K562 (cell line): ENCODE measurements around the gene HDAC7. TPM values are rescaled to one million over a fixed set of nuclear protein-coding genes. Genes with fewer than 3 reads are reported as not detected.

Experiments used
- ATAC-seq: fragments of 200-7000 bp; cut with Tn5 transposase; 3 replicates; pipeline ENCODE4 v1.9.1; 2020; ENCODE audit warnings: moderate library complexity
- BruUV-seq: library from RNA; stranded (reverse); fragments of 400-500 nt; replicated peaks from 2 replicates; lab custom pipeline; 2021; lab: Mats Ljungman, UMichigan
- CTCF ChIA-PET: fragments of 300-600 bp; formaldehyde crosslinking; extraction: SDS; loops from one replicate; lab custom pipeline; 2021; ENCODE audit warnings: low intra/inter-chr PET ratio; lab: Yijun Ruan, JAX
- POLR2A ChIA-PET: fragments of 300-600, 350-650 bp; sonication (Branson Sonifier 250); formaldehyde crosslinking; extraction: SDS; loops from one replicate; lab custom pipeline; 2021; ENCODE audit warnings: antibody characterized with exemption, inconsistent platforms; lab: Yijun Ruan, JAX
- DNase-seq, 4 experiments: peaks; one replicate each; pipeline versions ENCODE4 v3.0.0 to v3.0.0-alpha.2; 2011 to 2018; ENCODE audit warnings: low spot score in 3 of 4, mixed read lengths in 3 of 4; ENCODE audit errors: extremely low read depth in 1 of 4
- FAIRE-seq: peaks from 2 replicates; lab custom pipeline; 2011; peaks lifted over from hg19 to GRCh38; lab: Jason Lieb, UNC
- H2AFZ ChIP-seq: 2 replicates; pipeline ENCODE4 v1.6.0; 2011; ENCODE audit warnings: low read depth, low read length, control low read depth, inconsistent platforms
- H3K27ac ChIP-seq: fragments of 200-600 bp; 3 replicates; pipeline ENCODE4 v1.8.0; 2011; ENCODE audit warnings: low read depth, mild to moderate bottlenecking, control low read depth, inconsistent platforms, low read length, moderate library complexity, mixed read lengths; ENCODE audit errors: extremely low read depth
- H3K27me3 ChIP-seq, 2 experiments: fragments of 300-600 bp in 1 of 2; 2 replicates in 1 of 2; 3 replicates in 1 of 2; pipeline versions ENCODE4 v1.6.0 to v1.8.0; 2011; ENCODE audit warnings: inconsistent platforms in 2 of 2, low read length in 2 of 2, mild to moderate bottlenecking in 1 of 2, mixed read lengths in 1 of 2, moderate library complexity in 1 of 2; ENCODE audit not compliant: control insufficient read depth in 2 of 2, insufficient read depth in 2 of 2
- H3K36me3 ChIP-seq: fragments of 300-600 bp; 3 replicates; pipeline ENCODE4 v1.8.0; 2011; ENCODE audit warnings: mild to moderate bottlenecking, low read length, inconsistent platforms; ENCODE audit not compliant: control insufficient read depth, insufficient read depth
- H3K4me1 ChIP-seq, 2 experiments: fragments of 200-600 bp in 1 of 2; replicated peaks in 1 of 2; 2 replicates in 1 of 2; 3 replicates in 1 of 2; pipeline versions ENCODE4 v1.5.1 to v1.8.0; 2011; ENCODE audit warnings: inconsistent platforms in 2 of 2, low read length in 2 of 2, mild to moderate bottlenecking in 1 of 2, mixed read lengths in 1 of 2, moderate library complexity in 1 of 2; ENCODE audit not compliant: control insufficient read depth in 2 of 2, insufficient read depth in 2 of 2
- H3K4me2 ChIP-seq: 2 replicates; pipeline ENCODE4 v1.6.1; 2011; ENCODE audit warnings: low read length, control low read depth, inconsistent platforms, mixed read lengths; ENCODE audit not compliant: insufficient read depth
- H3K4me3 ChIP-seq: fragments of 200-600 bp; sonication (generic), shearing (Covaris generic); 2 replicates; pipeline ENCODE4 v1.5.1; 2016; ENCODE audit warnings: control low read depth, inconsistent platforms
- H3K79me2 ChIP-seq: fragments of 200-600 bp; 3 replicates; pipeline ENCODE4 v1.8.0; 2011; ENCODE audit warnings: low read length, inconsistent platforms; ENCODE audit not compliant: control insufficient read depth, insufficient read depth
- H3K9ac ChIP-seq, 2 experiments: 2 replicates each; pipeline versions ENCODE4 v1.6.0 to v1.6.1; 2011; ENCODE audit warnings: low read depth in 2 of 2, low read length in 2 of 2, control low read depth in 1 of 2, inconsistent platforms in 1 of 2, mild to moderate bottlenecking in 1 of 2, mixed read lengths in 1 of 2; ENCODE audit not compliant: insufficient read depth in 1 of 2
- H3K9me1 ChIP-seq: one replicate; pipeline ENCODE4 v1.6.0; 2011; ENCODE audit warnings: inconsistent platforms, mild to moderate bottlenecking, low read length, moderate library complexity; ENCODE audit not compliant: control insufficient read depth, insufficient read depth
- H3K9me3 ChIP-seq: replicated peaks from 2 replicates; pipeline ENCODE4 v1.5.1; 2011; ENCODE audit warnings: low read depth, low read length, inconsistent platforms; ENCODE audit not compliant: control insufficient read depth, insufficient read depth
- H4K20me1 ChIP-seq: replicated peaks from 2 replicates; pipeline ENCODE4 v1.6.1; 2011; ENCODE audit warnings: low read length, inconsistent platforms, mixed read lengths; ENCODE audit not compliant: control insufficient read depth, insufficient read depth
- EP400 ChIP-seq: fragments of 450-650 bp; IDR thresholded peaks from 2 replicates; pipeline ENCODE4 v1.6.1; 2017; ENCODE audit warnings: antibody characterized with exemption, mild to moderate bottlenecking, moderate library complexity
- HOXB6 ChIP-seq: fragments of 250-450 bp; sonication (Bioruptor Pico); IDR thresholded peaks from 2 replicates; pipeline ENCODE4 v1.5.1; 2022; ENCODE audit warnings: mild to moderate bottlenecking, borderline replicate concordance
- KAT2B ChIP-seq: IDR thresholded peaks from one replicate; pipeline ENCODE4 v1.6.1; 2012; ENCODE audit warnings: low read depth, mild to moderate bottlenecking, control low read depth, inconsistent platforms, low read length, moderate library complexity
- MAZ ChIP-seq, 2 experiments: fragments of 450-650 bp in 1 of 2; sonication (generic) in 1 of 2; formaldehyde crosslinking; IDR thresholded peaks in 1 of 2; conservative IDR thresholded peaks in 1 of 2; 2 replicates each; pipeline versions ENCODE4 v1.4.0 to v1.5.0; 2020; ENCODE audit warnings: mild to moderate bottlenecking in 1 of 2, missing genetic modification reagents in 1 of 2
- RBM39 ChIP-seq: fragments of 200-400 bp; formaldehyde crosslinking; optimal IDR thresholded peaks from 2 replicates; pipeline ENCODE3; 2018; ENCODE audit warnings: low read depth, low read length
- SFPQ ChIP-seq: fragments of 200-400 bp; formaldehyde crosslinking; IDR thresholded peaks from 2 replicates; pipeline ENCODE4 v1.6.1; 2017; ENCODE audit warnings: mild to moderate bottlenecking, low read depth, low read length, moderate library complexity
- SPI1 ChIP-seq: IDR thresholded peaks from 2 replicates; pipeline ENCODE4 v1.6.1; 2011; ENCODE audit warnings: low read depth, low read length, control low read depth, borderline replicate concordance
- SRSF3 ChIP-seq: fragments of 200-400 bp; formaldehyde crosslinking; IDR thresholded peaks from 2 replicates; pipeline ENCODE4 v1.6.1; 2016; ENCODE audit warnings: mild to moderate bottlenecking, low read length, moderate library complexity; ENCODE audit not compliant: insufficient read depth
- ZBTB40 ChIP-seq, 2 experiments: fragments of 450-650 bp in 1 of 2; sonication (generic) in 1 of 2; formaldehyde crosslinking in 1 of 2; IDR thresholded peaks; 2 replicates each; pipeline versions ENCODE4 v1.7.1 to v1.9.0; 2016 to 2022; ENCODE audit warnings: inconsistent platforms in 1 of 2, mild to moderate bottlenecking in 1 of 2, missing genetic modification reagents in 1 of 2
- WGBS: fragments of 100-300 bp; shearing (Covaris generic); methylation state at CpG from one replicate; pipeline ENCODE4 v1.1.6; 2016; ENCODE audit warnings: low coverage, mixed read lengths; ENCODE audit not compliant: insufficient coverage; ENCODE audit errors: missing lambda C conversion rate; 5-methylcytosine and 5-hydroxymethylcytosine counted together
- in situ Hi-C: fragments of 300-500 bp; cut with MboI; formaldehyde crosslinking; loops from 4 replicates; pipeline ENCODE4 v1.15.0; 2018; ENCODE audit warnings: inconsistent platforms, mixed read lengths
- intact Hi-C: fragments of 100-400 bp; cut with micrococcal nuclease; formaldehyde crosslinking; loops from 2 replicates; pipeline ENCODE4 v1.14.2; 2022
- polyA plus RNA-seq, 8 experiments: library from polyadenylated mRNA; depleted of rRNA in 4 of 8; stranded (reverse) in 5 of 8; unstranded in 3 of 8; fragments of >200 nt; fragmentation: Nextera tagmentation in 2 of 8; fragmentation: Illumina TruSeq in 1 of 8; extraction: Ambion mirVana in 2 of 8; extraction: Trizol in 1 of 8; gene quantifications; 2 replicates each; pipeline versions ENCODE4 v1.2.1 to v1.2.3, GENCODE V29; 2011 to 2014; ENCODE audit warnings: inconsistent platforms in 1 of 8, missing spikeins in 1 of 8
- total RNA-seq, 7 experiments: library from RNA; depleted of rRNA in 6 of 7; stranded (reverse); fragments of >200 nt in 6 of 7; fragmentation: Illumina TruSeq in 2 of 7; extraction: Trizol in 2 of 7; gene quantifications; 2 replicates each; pipeline versions ENCODE4 v1.2.1 to v1.2.3, GENCODE V29; 2011 to 2021; ENCODE audit warnings: low replicate concordance in 1 of 7

HDAC7 gene
- total and polyA plus RNA-seq, 9 of the 15 experiments (the other 6 are each of a cell fraction or from before 2014, with no cell fraction given) = 2.5 to 129 (median 31.1) TPM

- FAIRE-seq (no peak), DNase-seq (no peak), ATAC-seq (no peak)
- WGBS = 5% methylated on average over 17 of the region's 17 CpGs
- Histone ChIP-seq H3K36me3 (peaks cover 6% of the 10 kb centered on the region; the same call in 1 of the 3 replicates), H4K20me1 (no peaks in the 10 kb centered on the region), H3K4me2 (peak overlapping the region; percentile 76), H3K9ac (peak overlapping the region; percentile 65 to 95), H3K27me3 (no peaks in the 10 kb centered on the region), H3K4me1 (peaks cover 51 to 64% of the 10 kb centered on the region in 2 experiments), H3K9me3 (no peaks in the 10 kb centered on the region), H3K4me3 (peak overlapping the region; percentile 83), H3K79me2 (peaks cover 47% of the 10 kb centered on the region), H2AFZ (peak overlapping the region; percentile 92), H3K27ac (peak overlapping the region; percentile 57), H3K9me1 (peaks cover 5% of the 10 kb centered on the region)
- ChIA-PET CTCF (interaction anchor here (0.6 to 2.8 kb wide), 3 partner anchors 30 to 65 kb away, joined by 3 to 17 read pairs (median 5); no protein-coding TSS in a partner anchor), POLR2A (interaction anchor here (1.0 to 1.3 kb wide), 3 partner anchors 10 to 57 kb away, joined by 3 to 8 read pairs (median 4); no protein-coding TSS in a partner anchor)
- TSS peak; percentile 91 for BruUV-seq
- intact Hi-C loops (no loop called here), in situ Hi-C loops (loop anchor here (10.0 kb wide), 1 partner anchor 58 kb away; no protein-coding TSS in a partner anchor)
- TF ChIP-seq MAZ (CRISPR knock-in tag; conservative IDR thresholded peaks at IDR 0.05 in 1 of 2, IDR thresholded peaks at IDR 0.05 in 1 of 2) (0 out of 4 replicates have a peak, but pooled peaks of 1 of the 2 experiments have one; percentile 2), SPI1 (no peak), SFPQ (no peak), ZBTB40 (IDR thresholded peaks at IDR 0.05) (peak; percentile 54), ZBTB40 (CRISPR knock-in tag; IDR thresholded peaks at IDR 0.05) (no peak), RBM39 (no peak), EP400 (0 out of 2 replicates have a peak, but pooled peaks have one; percentile 12), SRSF3 (no peak), HOXB6 (CRISPR knock-in tag) (no peak), KAT2B (no peak)
These were observed 47.0 kb downstream of the HDAC7 start for GRCh38 chr12:47772738-47773061.
